NCI-H446 treated with DMSO at 0.1 percent for 48 hours (cell line): ENCODE measurements around the gene ANXA5.
A peak's percentile ranks its signal among the peaks of the same experiment; 100 is the strongest.
"Not testable (repeated sequence)": the region's sequence is repeated elsewhere in the genome, so short reads cannot be mapped to it uniquely, and the experiment has no call there.

ENCODE experiments used
- DNase-seq: peaks from one replicate; lab custom pipeline; 2025; lab: John Stamatoyannopoulos, UW

Gene ANXA5

DNA sequence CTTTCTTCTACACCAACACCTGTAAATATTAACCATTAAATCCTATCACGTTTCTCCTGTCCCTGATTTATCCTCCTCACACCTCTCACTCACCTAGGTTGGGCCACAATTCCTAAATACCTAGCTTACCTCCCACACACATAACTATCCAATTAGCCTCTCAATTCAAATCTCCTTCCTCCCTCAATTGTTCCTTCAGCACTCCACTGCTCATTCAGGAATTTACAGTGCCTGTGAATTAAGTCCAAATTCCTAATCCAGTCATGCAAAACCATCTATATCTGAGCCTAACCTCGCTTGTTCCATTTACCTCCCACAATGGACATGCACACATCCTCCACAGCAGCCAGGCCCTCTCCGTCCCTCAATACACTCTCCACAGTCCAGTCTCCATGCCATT, 17.5 kb downstream of the ANXA5 start:
- no peak for DNase-seq

DNA sequence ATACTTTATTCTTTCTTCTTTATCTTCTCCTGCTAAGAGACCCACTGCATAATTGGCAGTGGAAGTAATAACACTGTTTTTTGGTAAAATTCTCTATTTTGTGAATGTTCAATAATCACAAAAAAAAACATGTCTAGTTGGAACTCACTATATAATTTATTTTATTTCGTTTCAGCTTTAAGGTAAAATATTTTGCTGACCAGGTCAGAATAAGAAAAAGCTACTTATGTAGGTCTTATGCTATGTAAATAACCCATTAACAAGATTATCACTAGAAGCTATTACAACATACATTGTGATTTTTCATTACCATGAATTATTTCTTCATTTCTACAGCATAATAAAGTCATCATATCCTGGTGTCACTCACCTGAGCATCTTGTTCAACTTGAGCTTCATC, 19.3 kb downstream of the ANXA5 start:
- no peak for DNase-seq

DNA sequence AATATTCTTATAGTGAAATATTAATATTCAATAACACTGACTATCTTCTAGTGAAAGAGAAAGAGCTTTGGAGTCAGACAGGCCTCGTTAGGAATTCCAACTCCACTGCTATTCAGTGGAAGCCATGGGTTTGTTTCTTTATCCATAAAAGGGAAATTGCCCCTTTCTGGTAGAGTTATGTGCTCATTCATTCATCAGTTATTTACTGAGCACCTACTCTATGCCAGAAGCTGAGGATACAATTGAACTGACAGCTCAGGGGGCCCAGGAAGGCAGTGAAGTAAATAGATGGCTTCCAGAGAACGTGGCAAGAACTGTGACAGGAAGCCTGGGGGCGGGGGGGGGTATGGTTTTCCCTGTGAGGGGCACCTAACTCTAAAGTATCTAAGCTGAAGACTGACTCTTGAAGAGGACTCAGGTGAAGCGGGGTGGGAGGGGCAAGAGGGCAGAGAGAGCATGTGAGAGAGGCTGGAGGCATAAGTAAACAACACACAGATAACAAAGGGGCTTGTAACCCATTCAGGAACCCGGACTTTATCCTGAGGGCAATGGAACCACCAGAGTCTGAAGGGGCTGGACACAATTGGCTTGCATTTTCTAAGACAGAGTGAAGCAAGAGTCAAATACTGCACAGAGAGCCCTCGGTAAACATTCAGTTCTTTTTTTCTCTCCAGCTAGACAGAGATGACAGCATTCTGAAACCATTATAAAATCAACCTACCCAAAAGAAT, 20.3 kb downstream of the ANXA5 start:
- no peak for DNase-seq

DNA sequence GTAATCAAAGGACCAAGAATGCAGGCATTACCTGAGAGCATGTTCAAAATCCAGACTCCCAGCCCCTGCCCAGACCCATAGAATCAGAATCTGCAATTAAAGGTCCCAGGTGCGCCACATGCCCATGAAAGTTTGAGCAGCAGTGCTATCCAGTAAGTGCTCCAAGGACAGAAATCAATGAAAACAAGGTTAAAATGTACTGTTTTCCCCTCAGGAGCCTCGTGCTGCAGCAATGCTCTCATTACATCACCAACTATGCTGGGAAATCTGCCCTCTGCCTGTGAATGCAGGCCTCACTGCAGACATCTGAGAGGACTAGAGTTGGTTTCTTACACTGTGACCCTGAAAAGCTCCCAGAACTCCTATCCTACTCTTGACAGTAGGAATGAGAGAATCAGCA, 21.1 kb downstream of the ANXA5 start:
- DNase-seq = no peak

DNA sequence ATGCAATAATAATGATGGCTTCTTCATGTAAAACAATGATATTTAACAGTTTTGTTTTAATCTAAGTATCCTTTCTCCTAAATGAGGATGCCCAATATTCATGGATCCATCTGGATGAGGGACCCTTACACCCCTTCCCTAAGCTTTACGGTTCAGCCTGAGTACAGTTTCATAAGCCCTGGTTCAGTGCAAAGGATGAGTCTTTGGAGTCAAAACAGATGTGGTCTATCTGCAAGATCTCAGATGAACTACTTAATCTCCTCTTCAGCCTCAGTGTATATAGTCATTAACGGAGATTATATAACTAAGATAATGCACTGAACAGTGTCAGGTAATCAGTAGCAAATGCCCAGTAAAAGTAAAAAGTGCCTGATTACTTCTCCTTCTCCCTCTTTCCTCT, 22.1 kb downstream of the ANXA5 start:
- DNase-seq = no peak

DNA sequence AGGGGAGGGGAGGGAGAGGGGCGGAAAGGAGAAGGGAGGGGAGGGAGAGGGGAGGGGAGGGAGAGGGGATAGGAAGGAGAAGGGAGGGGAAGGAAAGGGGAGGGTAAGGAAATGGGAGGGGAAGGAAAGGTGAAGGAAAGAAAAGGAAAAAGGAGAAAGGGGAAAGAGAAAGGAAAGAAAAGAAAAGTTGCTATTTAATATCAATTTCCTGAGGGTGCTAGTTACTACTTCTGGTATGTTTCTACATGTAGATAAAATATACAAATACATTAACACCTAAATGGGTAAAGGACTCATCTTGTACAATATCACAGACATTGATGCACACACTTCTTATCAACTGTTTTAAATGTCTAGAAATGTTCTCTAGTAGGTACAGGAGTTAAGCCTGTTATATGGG, 22.6 kb downstream of the ANXA5 start:
- DNase-seq = no peak

DNA sequence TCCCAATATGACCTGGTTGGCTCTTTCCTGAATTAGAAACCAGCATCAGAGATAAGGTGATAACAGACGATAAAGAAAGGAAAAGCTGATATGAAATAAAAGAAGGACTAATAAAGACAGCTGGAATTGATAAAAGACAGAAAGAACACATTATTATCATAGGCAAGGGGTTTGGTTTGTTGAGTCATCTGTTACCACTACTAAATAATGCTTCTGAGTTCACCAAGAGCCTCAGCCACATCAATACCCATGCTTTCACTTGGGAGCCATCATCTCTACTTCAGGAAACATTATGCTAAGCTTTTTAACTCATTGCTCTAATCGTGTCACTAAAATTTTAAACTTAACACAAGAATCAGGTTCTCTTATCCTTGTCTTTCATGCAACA, 27.6 kb downstream of the ANXA5 start:
- DNase-seq = no peak

DNA sequence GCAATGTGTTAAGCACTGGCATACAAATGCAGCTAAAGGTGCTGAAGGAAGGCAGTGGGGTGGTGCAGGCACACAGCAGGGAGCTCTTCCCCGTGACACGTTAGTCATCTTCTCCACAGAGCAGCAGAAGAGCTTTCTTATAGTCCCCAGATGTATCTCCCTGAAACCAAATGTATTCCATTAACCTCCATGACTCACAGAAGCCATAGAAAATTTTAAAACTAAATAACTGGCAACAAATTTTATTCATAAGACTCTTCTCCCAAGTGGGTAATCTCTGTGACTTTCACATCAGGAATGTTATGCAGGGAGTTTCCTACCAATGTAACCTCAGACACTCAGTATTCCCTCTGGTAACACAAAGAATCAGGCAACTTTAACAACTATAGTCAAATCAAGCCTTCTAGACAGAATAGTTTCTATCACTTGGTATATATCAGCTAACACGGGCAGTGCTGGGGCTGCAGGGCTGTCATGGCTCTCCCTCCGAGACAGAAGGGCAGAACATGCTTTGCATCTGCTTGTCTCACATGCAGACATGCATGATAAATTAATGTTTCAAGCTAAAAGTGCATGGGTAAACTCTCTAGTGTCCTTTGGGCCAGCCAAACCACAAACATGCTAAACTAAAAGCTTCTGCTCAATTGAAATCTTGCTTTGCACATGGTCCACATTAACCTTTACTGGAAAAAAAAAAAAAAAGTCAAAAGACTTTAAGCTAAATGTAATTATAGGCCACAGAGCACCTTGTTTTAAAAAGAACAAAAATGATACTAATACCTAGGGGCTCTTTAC, 28.2 kb downstream of the ANXA5 start:
- no peak for DNase-seq

DNA sequence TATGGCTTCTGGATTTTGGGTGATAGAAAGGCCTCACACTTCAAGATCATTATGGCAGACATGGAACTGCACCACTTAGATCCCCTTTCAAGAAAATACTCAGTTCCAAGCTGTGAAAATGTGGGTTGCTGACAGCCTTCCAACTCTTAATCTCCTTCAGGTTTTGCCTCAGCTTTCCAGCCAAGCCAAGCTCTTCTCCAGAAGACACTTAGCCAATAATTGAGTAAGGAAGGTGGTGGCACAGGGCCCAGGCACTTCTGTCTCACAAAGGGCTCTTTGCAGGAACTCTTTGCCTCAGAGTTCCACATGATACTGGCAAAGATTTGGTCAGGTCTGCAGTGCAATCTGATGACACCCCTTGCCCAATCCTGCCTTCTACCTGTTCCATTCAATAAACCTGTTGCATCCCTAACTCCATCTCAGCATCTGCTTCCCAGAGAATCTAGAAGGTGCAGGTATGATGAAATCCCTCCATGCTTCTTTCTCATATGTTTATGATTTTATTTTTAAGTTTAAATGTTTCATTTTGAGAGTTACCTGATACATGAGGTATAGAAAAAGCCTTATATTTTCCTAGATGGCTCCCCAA, 30.6 kb downstream of the ANXA5 start:
- no peak for DNase-seq

DNA sequence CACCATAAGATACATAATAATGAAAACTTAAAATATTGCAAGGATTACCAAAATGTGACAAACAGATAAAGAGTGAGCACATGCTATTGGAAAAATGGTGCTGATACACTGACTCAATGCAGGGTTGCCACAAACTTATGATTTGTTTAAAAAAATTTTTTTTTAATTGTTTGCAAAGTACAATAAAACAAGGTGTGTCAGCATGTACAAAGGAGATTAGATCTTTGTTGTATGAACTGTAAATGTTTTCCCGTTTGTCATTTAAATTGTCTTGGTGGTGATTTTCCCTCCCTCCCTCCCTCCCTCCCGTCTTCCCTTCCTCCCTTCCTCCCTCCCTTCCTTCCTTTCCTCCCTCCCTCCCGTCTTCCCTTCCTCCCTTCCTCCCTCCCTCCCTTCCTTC, 31.4 kb downstream of the ANXA5 start:
- DNase-seq = no peak

DNA sequence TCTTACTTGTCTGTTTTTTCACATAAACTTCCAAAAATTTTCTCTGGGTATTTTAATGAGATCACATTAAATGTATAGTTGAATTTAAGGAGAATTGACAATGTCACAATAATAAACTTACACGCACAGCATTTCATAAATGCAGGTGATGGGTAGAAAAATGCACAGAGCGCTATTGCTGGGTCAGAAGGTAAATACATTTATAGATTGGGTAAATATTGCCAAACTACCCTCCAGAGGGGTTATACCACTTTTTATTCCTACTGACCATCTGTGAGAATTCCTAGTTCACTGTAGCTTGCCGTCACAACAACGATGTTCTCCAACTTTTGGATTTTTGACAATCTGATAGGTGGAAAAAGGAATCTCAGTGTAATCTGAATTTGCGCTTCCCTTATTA, 34.6 kb downstream of the ANXA5 start:
- DNase-seq = no peak

DNA sequence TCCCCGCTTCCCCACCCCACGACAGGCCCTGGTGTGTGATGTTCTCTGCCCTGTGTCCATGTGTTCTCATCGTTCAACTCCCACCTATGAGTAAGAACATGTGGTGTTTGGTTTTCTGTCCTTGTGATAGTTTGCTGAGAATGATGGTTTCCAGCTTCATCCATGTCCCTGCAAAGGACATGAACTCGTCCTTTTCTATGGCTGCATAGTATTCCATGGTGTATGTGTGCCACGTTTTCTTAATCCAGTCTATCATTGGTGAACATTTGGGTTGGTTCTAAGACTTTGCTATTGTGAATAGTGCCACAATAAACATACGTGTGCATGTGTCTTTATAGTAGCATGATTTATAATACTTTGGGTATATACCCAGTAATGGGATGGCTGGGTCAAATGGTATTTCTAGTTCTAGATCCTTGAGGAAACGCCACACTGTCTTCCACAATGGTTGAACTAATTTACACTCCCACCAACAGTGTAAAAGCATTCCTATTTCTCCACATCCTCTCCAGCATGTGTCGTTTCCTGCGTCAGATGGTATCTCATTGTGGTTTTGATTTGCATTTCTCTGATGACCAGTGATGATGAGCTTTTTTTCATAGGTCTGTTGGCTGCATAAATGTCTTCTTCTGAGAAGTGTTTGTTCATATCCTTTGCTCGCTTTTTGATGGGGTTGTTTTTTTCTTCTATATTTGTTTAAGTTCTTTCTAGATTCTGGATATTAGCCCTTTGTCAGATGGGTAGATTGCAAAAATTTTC, 36.4 kb downstream of the ANXA5 start:
- DNase-seq = not testable (repeated sequence)

DNA sequence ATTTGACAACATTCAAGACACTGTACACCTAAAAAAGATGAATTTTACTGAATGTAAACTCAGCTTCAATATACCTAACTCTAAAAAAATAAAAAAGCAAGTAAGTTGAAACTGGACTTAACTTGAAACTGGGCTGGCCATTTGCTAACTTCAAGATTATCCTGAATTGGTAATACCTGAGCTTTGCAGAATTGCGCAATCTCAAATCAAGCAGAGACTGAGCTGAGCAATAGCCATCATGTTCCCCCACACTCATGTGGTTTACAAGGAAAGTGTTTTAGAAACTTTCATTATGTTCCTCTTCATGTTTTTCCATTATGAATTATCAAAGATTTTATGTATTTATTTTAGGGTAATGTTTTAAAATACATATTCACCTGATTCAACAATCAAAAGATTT, 38.7 kb downstream of the ANXA5 start:
- no peak for DNase-seq

DNA sequence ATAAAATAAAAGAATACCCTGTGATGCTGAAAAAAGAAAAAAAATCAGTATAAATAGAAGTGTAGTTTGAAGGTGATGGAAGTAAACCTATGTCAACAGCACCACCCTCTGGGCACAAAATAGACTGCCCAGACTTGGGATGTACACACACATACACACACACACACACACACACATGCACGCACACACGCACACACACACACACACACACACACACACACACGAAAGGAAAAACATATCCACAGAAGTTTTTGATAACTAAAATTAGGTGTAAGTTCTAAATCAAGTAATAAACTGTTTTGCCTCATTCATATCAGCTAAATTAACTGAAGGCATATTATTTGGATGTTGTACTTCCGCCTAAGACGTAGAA, 40.5 kb downstream of the ANXA5 start:
- DNase-seq = peak; percentile 47

DNA sequence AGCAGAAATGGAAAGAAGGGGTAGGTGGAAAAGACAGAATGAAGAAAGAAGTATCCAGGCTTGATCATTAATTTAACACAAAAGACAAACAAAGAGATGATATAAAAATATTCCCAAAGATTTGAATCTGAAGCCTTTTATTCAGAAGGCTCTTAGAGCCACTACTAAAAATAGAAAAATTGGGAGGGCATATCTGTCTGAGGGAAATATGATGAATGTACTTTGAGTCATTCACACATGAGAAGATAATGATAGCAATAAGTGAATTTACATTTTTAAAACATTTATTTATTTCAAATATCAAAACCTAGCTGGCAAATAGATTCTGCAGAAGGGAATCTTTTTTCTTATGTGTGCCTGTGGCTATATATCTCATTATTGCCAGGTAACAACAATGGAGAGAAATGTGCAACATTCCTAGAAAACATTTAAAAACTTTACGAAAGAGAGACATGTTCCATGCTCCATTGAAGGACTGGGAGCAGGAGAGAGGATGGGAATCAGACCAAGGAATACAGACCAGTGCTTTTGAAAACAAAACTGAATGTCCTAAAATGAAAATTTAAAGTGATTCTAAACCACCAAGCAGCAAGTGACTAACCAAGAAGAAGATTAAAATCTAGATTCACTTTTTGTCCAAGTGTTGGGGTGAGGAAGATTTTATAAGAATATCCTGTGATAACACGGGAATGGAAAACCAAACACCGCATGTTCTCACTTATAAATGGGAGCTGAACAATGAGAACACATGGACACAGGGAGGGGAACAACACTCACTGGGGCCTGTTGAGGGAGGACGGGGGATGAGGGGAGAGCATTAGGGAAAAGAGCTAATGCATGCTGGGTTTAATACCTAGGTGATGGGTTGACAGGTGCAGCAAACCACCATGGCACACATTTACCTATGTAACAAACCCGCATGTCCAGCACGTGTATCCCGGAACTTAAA, 41.2 kb downstream of the ANXA5 start:
- no peak for DNase-seq

DNA sequence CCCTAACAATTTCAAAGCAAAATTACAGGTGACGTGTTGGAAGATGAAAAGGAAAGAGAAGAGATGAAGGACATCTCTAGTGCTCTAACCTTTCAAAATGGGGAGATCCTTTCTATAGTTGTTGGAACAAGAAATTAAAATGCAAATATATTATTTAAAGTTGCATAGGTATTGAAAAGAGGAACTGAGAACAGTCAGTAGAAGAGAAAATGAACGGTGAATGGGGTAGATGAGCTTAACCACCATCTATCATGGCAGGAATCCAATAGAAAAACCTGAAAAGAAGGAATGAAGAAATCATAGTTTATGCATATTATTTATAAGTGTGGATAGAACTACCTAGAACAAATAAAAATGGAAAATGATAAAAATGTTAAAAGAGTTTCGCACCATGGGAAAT, 42.0 kb downstream of the ANXA5 start:
- DNase-seq = no peak

DNA sequence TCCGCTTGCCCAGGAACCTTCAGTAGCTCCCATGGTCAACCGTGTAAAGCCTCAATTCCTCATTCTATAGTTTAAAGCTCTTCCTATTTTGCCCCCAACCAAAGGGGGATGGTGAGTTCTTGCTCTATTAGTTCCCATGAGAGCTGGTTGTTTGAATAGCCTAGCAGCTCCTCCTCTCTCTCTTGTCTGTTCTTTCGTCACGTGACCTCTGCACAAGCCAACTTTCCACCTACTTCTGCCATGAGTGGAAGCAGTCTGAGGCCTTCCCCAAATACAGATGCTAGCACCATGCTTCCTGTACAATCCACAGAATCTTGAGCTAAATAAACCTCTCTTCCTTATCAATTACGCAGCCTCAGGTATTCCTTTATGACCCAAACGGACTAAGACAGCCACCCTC, 42.8 kb downstream of the ANXA5 start:
- no peak for DNase-seq

DNA sequence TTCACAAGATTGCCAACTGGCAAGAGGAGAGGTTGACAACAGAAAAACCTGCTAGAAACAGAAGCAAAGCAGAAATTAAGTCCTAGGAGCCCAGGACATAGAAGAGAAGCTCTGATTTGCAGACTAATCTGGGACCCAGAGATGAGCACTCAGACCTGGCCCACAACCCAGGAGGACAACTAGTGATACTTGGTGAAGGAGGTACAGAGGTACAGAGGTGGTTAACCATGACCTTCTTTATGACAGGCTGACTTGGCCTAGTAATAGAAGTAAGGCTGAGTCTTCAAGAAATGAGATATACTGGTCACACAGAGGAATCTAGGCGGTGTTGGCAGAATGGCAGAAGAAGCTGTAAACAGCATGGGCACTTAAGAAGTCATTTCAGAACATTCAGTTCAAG, 43.6 kb downstream of the ANXA5 start:
- no peak for DNase-seq

DNA sequence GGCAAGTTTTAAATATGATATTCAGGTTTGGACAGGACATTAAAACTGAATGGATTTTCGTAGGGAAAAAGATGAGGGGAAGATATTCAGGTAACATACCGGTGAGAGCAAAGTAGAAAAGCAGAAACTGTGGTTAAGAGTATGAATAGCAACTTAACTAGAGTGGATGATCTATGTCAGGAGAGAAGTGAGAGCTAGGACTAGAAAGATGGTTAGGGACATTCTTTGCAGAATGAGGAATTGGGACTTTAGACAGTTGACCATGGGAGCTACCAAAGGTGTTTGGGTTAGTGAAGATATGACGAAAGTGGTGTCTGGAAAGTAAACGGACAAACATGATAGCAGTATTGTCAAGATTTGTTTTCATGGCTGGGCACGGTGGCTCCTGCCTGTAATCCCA, 45.2 kb downstream of the ANXA5 start:
- no peak for DNase-seq

DNA sequence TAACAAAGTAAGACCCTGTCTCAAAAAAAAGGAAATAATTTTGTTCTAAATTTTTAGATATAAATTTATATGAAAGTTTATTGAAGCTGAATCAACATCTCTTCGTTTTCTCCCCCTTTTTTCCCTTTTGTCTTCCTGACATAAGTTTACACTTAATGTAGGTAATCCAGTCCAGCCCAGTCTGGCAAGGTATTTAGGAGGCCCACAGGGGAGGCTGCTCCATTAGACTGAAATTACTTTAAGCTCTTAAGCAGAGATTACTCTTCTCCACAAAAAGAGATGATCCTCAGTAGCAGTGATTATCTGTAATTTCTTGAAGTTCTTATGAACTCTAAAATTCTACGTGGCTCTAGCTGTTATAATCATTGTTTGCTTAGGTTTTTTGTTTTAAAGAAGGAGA, 46.0 kb downstream of the ANXA5 start:
- no peak for DNase-seq

DNA sequence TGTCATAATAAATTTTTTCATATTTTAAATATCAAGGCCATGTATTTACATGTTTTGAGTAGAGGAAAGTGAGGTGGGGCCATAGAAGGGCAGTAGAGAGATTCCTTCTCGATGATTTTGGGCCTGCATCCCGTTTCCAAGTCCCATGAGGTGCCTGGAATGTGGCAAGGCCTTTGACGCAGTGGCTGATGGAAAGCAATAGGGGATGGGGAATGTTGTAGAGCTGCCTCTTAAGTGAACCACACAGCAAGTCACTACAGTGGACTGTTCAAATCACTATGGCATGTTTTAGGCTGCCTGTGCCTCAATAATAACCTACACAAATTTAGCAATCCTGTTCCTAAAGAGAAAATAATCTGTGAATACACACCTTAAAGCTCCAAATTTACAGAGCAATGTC, 48.3 kb downstream of the ANXA5 start:
- DNase-seq = no peak
